MM.1S (cell line): ENCODE measurements around the gene MCCD1.

ENCODE experiments used
- DNase-seq: peaks from one replicate; pipeline ENCODE4 v3.0.0-alpha.2; 2015
- H2AFZ ChIP-seq: fragments of 300-600 bp; sonication (generic); 2 replicates; pipeline ENCODE4 v1.6.0; 2016; ENCODE audit warnings: antibody characterized with exemption, low read length
- H3F3A ChIP-seq: fragments of 300-600 bp; sonication (generic); 2 replicates; pipeline ENCODE4 v1.6.1; 2016; ENCODE audit warnings: mild to moderate bottlenecking, antibody characterized with exemption, low read length, moderate library complexity, mixed read lengths; ENCODE audit not compliant: insufficient read depth
- H3K27ac ChIP-seq: fragments of 300-600 bp; sonication (generic); 2 replicates; pipeline ENCODE4 v1.5.1; 2016; ENCODE audit warnings: mild to moderate bottlenecking, low read length
- H3K27me3 ChIP-seq: fragments of 300-600 bp; sonication (generic); replicated peaks from 2 replicates; pipeline ENCODE4 v1.6.0; 2016; ENCODE audit warnings: low read length; ENCODE audit not compliant: insufficient read depth
- H3K36me3 ChIP-seq: fragments of 300-600 bp; sonication (generic); replicated peaks from 2 replicates; pipeline ENCODE4 v1.6.1; 2016; ENCODE audit warnings: mild to moderate bottlenecking, low read length, mixed read lengths; ENCODE audit not compliant: insufficient read depth
- H3K4me1 ChIP-seq: fragments of 300-600 bp; sonication (generic); 2 replicates; pipeline ENCODE4 v1.6.1; 2016; ENCODE audit warnings: low read length, mixed read lengths
- H3K4me2 ChIP-seq: fragments of 300-600 bp; sonication (generic); 2 replicates; pipeline ENCODE4 v1.6.0; 2016; ENCODE audit warnings: low read depth, low read length
- H3K4me3 ChIP-seq: fragments of 300-600 bp; sonication (generic); 2 replicates; pipeline ENCODE4 v1.5.1; 2016; ENCODE audit warnings: low read length, mixed read lengths
- H3K79me2 ChIP-seq: fragments of 300-600 bp; sonication (generic); 2 replicates; pipeline ENCODE4 v1.6.1; 2016; ENCODE audit warnings: mixed run types, low read length, mixed read lengths
- H3K9ac ChIP-seq: fragments of 300-600 bp; sonication (generic); 2 replicates; pipeline ENCODE4 v1.6.1; 2016; ENCODE audit warnings: low read length, mixed read lengths
- H3K9me2 ChIP-seq: fragments of 300-600 bp; sonication (generic); replicated peaks from 2 replicates; pipeline ENCODE4 v1.6.1; 2016; ENCODE audit warnings: mild to moderate bottlenecking, low read length, mixed read lengths; ENCODE audit not compliant: insufficient read depth
- H3K9me3 ChIP-seq: fragments of 300-600 bp; sonication (generic); replicated peaks from 2 replicates; pipeline ENCODE4 v1.6.1; 2016; ENCODE audit warnings: mild to moderate bottlenecking, low read length, mixed read lengths; ENCODE audit not compliant: insufficient read depth
- H4K20me1 ChIP-seq: fragments of 300-600 bp; sonication (generic); 2 replicates; pipeline ENCODE4 v1.6.1; 2016; ENCODE audit warnings: mild to moderate bottlenecking, low read length, moderate library complexity, mixed read lengths; ENCODE audit not compliant: insufficient read depth
- EZH2 ChIP-seq: fragments of 300-600 bp; sonication (generic); optimal IDR thresholded peaks from 2 replicates; pipeline ENCODE3; 2017; ENCODE audit warnings: low read depth, mild to moderate bottlenecking, antibody characterized with exemption, low read length, mixed read lengths
- EZH2phosphoT487 ChIP-seq: fragments of 300-600 bp; sonication (generic); IDR thresholded peaks from 2 replicates; pipeline ENCODE4 v1.6.1; 2018; ENCODE audit warnings: antibody characterized with exemption, low read length
- TF ChIP-seq, protein P1 (sequence below): fragments of 300-600 bp; sonication (generic); IDR thresholded peaks from 2 replicates; pipeline ENCODE4 v1.5.1; 2016; ENCODE audit warnings: antibody characterized with exemption, low read length, mixed read lengths

MCCD1 gene

DNA sequence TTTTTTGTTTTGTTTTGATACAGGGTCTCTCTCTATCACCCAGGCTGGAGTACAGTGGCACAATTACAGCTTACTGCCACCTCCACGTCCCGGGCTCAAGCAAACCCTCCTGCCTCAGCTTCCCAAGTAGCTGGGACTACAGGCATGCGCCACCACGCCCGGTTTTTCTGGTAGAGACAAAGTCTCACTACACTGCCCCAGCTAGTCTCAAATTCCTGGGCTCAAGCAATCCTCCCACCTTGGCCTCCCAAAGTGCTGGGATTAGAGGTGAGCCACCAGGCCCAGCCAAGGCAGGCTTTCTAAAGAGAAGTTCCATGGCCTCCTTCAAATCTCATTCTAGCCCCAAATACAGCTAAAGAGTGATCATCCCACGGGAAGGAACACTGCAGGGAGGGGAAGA lies 5.2 kb downstream of the MCCD1 start:
- Histone ChIP-seq H3K4me1 (peaks cover 8% of the 10 kb centered on the region; the same call in 1 of the 2 replicates), H3K36me3 (peaks cover 11% of the 10 kb centered on the region), H3K27me3 (no peaks in the 10 kb centered on the region), H3K4me2 (no peak overlapping the region), H4K20me1 (peaks cover 29% of the 10 kb centered on the region), H3K4me3 (no peak overlapping the region), H3F3A (peaks cover 23% of the 10 kb centered on the region), H3K9ac (no peak overlapping the region), H3K9me3 (no peaks in the 10 kb centered on the region), H3K9me2 (no peaks in the 10 kb centered on the region), H3K27ac (no peak overlapping the region), H2AFZ (no peak overlapping the region), H3K79me2 (peaks cover 53% of the 10 kb centered on the region)
- no peak for DNase-seq
- no peak for TF ChIP-seq EZH2
- TF ChIP-seq, protein P1, sequence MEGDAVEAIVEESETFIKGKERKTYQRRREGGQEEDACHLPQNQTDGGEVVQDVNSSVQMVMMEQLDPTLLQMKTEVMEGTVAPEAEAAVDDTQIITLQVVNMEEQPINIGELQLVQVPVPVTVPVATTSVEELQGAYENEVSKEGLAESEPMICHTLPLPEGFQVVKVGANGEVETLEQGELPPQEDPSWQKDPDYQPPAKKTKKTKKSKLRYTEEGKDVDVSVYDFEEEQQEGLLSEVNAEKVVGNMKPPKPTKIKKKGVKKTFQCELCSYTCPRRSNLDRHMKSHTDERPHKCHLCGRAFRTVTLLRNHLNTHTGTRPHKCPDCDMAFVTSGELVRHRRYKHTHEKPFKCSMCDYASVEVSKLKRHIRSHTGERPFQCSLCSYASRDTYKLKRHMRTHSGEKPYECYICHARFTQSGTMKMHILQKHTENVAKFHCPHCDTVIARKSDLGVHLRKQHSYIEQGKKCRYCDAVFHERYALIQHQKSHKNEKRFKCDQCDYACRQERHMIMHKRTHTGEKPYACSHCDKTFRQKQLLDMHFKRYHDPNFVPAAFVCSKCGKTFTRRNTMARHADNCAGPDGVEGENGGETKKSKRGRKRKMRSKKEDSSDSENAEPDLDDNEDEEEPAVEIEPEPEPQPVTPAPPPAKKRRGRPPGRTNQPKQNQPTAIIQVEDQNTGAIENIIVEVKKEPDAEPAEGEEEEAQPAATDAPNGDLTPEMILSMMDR, result no peak
- no peak for TF ChIP-seq EZH2phosphoT487

DNA sequence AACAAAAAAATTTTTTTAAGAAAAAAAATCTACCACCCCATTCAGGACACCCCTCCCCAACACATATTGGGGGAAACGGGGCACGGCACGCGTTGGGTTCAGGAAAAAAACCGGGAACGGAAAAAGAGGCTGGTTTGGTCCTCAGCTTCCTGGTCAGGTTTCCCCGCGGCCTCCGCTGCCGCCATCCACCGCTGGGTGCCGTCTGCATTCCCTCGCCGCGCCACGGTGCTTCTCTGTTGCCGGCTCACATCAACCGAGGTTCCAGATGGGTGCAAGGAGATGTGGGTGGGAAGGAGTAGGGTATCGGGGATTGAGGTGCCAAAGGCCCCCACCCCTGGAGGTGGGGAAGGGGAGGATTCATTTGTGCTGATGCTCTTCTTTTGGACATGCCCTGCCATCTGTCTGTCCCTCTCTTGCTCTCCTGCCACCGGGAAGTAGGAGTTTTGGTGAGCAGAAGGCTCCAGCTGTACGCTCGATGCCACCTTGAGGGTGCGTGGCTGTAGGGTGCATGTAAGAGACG lies 5.8 kb downstream of the MCCD1 start:
- H3K9me3 ChIP-seq, result no peaks in the 10 kb centered on the region
- H3K79me2 ChIP-seq, result peaks cover 58% of the 10 kb centered on the region
- no peaks in the 10 kb centered on the region for H3K27me3 ChIP-seq
- H3K9me2 ChIP-seq, result no peaks in the 10 kb centered on the region
- H3K36me3 ChIP-seq, result peaks cover 12% of the 10 kb centered on the region
- no peak overlapping the region for H3K4me2 ChIP-seq
- H3K9ac ChIP-seq, result no peak overlapping the region
- no peak overlapping the region for H3K4me3 ChIP-seq
- no peak overlapping the region for H3K27ac ChIP-seq
- DNase-seq, result no peak
- peaks cover 20% of the 10 kb centered on the region for H3F3A ChIP-seq
- H3K4me1 ChIP-seq, result peaks cover 14% of the 10 kb centered on the region
- H4K20me1 ChIP-seq, result peaks cover 35% of the 10 kb centered on the region
- TF ChIP-seq EZH2phosphoT487 (no peak), EZH2 (no peak)
- TF ChIP-seq, protein P1, result no peak
- H2AFZ ChIP-seq, result no peak overlapping the region

DNA sequence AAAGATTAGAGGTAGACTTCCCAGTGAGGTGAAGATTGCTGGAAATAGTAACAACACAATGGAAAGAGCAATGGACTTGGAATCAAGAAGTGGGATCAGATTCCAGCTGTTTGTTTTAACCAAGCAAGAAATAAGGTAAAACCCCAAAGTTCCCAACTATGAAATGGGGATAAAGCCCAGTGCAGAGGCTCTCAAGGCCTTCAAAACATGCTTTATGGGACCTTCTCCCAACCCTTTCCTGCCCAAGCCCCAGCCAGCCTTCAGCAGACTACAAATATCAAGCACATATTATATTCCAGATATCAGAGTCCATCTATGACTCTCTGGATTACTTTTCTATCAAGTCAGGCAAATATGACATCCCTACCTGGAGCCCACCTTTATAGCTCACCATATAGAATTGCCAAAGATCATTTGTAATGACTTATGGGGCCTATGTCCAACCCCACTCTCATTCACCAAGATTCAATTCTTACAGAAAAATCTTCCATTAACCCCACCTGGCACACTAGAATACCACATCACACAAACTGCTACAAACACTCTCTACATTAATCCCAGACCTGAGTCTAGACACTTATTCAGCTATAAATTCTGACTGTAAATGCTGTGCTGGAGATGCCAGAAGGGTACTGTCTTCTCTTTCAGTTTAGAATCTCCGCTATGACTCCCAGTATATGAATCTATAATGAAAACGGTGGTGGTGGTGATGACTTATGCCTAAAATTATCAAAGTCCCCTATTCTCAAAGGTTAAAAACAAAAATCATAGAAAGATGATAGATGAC lies 7.0 kb downstream of the MCCD1 start:
- no peak for TF ChIP-seq EZH2
- no peak for TF ChIP-seq EZH2phosphoT487

More for the DNA sequence above, 7.0 kb downstream of the MCCD1 start:
- Histone ChIP-seq H3F3A (peaks cover 14% of the 10 kb centered on the region), H3K4me2 (no peak overlapping the region), H3K9me3 (no peaks in the 10 kb centered on the region), H3K27me3 (no peaks in the 10 kb centered on the region), H2AFZ (no peak overlapping the region), H3K36me3 (peaks cover 21% of the 10 kb centered on the region), H3K9me2 (no peaks in the 10 kb centered on the region), H3K9ac (no peak overlapping the region), H4K20me1 (peaks cover 47% of the 10 kb centered on the region), H3K27ac (no peak overlapping the region), H3K4me3 (no peak overlapping the region), H3K79me2 (peaks cover 70% of the 10 kb centered on the region), H3K4me1 (peaks cover 22% of the 10 kb centered on the region)
- DNase-seq, result no peak
